Adrenal gland (tissue), 12 donors: ENCODE measurements around the gene EIF4G3. TPM values are rescaled to one million over a fixed set of nuclear protein-coding genes. Genes with fewer than 3 reads are reported as not detected.
A peak's percentile ranks its signal among the peaks of the same experiment; 100 is the strongest.

Experiments
- DNase-seq, 7 donors: peaks; one replicate each; pipeline ENCODE4 v3.0.0-alpha.2; 2019 to 2020
- H3K27ac ChIP-seq, 5 donors: fragments of 200-600 bp; sonication (generic) in 4 of 5; 1 replicate in 3 of 5; 2 replicates in 2 of 5; pipeline versions ENCODE4 v1.5.1 to v1.8.0; 2016 to 2020; ENCODE audit warnings: mild to moderate bottlenecking in 1 of 5
- H3K27me3 ChIP-seq: fragments of 200-600 bp; 2 replicates; pipeline ENCODE4 v1.8.0; 2021
- H3K36me3 ChIP-seq, 2 donors: fragments of 200-600 bp; replicated peaks in 1 of 2; 1 replicate in 1 of 2; 2 replicates in 1 of 2; pipeline versions ENCODE4 v1.5.1 to v1.8.0; 2018 to 2022
- H3K4me1 ChIP-seq, 2 donors: fragments of 200-600 bp; replicated peaks in 1 of 2; 1 replicate in 1 of 2; 2 replicates in 1 of 2; pipeline versions ENCODE4 v1.5.1 to v1.8.0; 2018 to 2021
- H3K4me3 ChIP-seq, 4 donors: fragments of 200-600 bp; sonication (generic) in 3 of 4; one replicate each; pipeline ENCODE4 v1.5.1; 2016 to 2018
- H3K9me3 ChIP-seq, 3 donors: fragments of 200-600 bp; sonication (generic) in 1 of 3; replicated peaks in 1 of 3; 1 replicate in 2 of 3; 2 replicates in 1 of 3; pipeline versions ENCODE4 v1.5.1 to v1.8.0; 2016 to 2021
- POLR2A ChIP-seq, 2 donors: fragments of 450-650 bp; IDR thresholded peaks; one replicate each; pipeline ENCODE4 v1.6.1; 2017; ENCODE audit warnings: antibody characterized with exemption in 2 of 2, mild to moderate bottlenecking in 2 of 2, moderate library complexity in 1 of 2
- WGBS, 4 donors: extraction: QIAGEN DNeasy Blood & Tissue Kit in 2 of 4; methylation state at CpG; one replicate each; pipeline versions ENCODE4 v1.1.5 to v1.1.7; 2013 to 2017; 5-methylcytosine and 5-hydroxymethylcytosine counted together
- intact Hi-C, 2 donors: fragments of 100-400 bp; cut with DNase I; formaldehyde crosslinking; loops; one replicate each; pipeline versions ENCODE4 v1.14.1 to v1.15.0; 2022 to 2023
- polyA plus RNA-seq, 3 donors: library from polyadenylated mRNA; stranded (reverse); fragments of 200-250 nt in 2 of 3; fragments of 350-450 nt in 1 of 3; fragmentation: Illumina TruSeq in 1 of 3; extraction: RNeasy Lipid Tissue Mini Kit (QIAGEN cat#74804) in 1 of 3; gene quantifications; one replicate each; pipeline ENCODE4 v1.2.3, GENCODE V29; 2013 to 2014
- total RNA-seq, 9 donors: library from RNA; depleted of rRNA in 4 of 9; stranded (reverse); fragments of >200 nt in 4 of 9; fragments of 120-200 nt in 1 of 9; fragmentation: NEBNext Ultra II Directional in 1 of 9; extraction: Animal tissue kit (Norgen Biotek cat#: 25700) in 1 of 9; gene quantifications; one replicate each; pipeline versions ENCODE4 v1.1.0 to v1.2.4, GENCODE V29; 2013 to 2023
- TF ChIP-seq, protein P1 (sequence below), 6 experiments: fragments of 450-650 bp in 4 of 6; fragments of 200-600 bp in 2 of 6; sonication (generic) in 1 of 6; IDR thresholded peaks; 1 replicate in 5 of 6; 2 replicates in 1 of 6; pipeline versions ENCODE4 v1.5.1 to v1.8.0; 2016 to 2021; ENCODE audit warnings: antibody characterized with exemption in 6 of 6, mild to moderate bottlenecking in 2 of 6, moderate library complexity in 1 of 6
- donor health status: healthy with polysubstance abuse.
- donor health status: Bipolar disorder and iron deficiency.
- donor health status: DM: yes; HTN: yes; CAD: no.
- donor health status: DM: no; HTN: no; CAD: no.
- donor health status: DM: no; HTN: no; CAD: no.
- donor health status: DM: yes; HTN: yes; CAD: no.

EIF4G3 gene
- total and polyA plus RNA-seq, 12 donors, result 30.7 to 58.7 (median 51.6) TPM

- TF ChIP-seq, protein P1, sequence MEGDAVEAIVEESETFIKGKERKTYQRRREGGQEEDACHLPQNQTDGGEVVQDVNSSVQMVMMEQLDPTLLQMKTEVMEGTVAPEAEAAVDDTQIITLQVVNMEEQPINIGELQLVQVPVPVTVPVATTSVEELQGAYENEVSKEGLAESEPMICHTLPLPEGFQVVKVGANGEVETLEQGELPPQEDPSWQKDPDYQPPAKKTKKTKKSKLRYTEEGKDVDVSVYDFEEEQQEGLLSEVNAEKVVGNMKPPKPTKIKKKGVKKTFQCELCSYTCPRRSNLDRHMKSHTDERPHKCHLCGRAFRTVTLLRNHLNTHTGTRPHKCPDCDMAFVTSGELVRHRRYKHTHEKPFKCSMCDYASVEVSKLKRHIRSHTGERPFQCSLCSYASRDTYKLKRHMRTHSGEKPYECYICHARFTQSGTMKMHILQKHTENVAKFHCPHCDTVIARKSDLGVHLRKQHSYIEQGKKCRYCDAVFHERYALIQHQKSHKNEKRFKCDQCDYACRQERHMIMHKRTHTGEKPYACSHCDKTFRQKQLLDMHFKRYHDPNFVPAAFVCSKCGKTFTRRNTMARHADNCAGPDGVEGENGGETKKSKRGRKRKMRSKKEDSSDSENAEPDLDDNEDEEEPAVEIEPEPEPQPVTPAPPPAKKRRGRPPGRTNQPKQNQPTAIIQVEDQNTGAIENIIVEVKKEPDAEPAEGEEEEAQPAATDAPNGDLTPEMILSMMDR (IDR thresholded peaks at IDR 0.05), result no peak
- TF ChIP-seq POLR2A (IDR thresholded peaks at IDR 0.05), result no peak
- H3K4me3 ChIP-seq, result peak overlapping the region in 3 of 4 donors; percentile 18 to 99 (median 75)
- peak overlapping the region; percentile 96 to 98 (median 97) for H3K27ac ChIP-seq
- no peaks in the 10 kb centered on the region for H3K36me3 ChIP-seq
- intact Hi-C loops, result no loop called here
- H3K4me1 ChIP-seq, result peaks cover 18 to 33% of the 10 kb centered on the region in 2 donors
- no peaks in the 10 kb centered on the region for H3K9me3 ChIP-seq
- no peaks in the 10 kb centered on the region for H3K27me3 ChIP-seq
- WGBS, 4 donors, result 40 to 42% (median 41%) methylated on average over 22 of the region's 22 CpGs
- peak in 2 of 7 donors; percentile 32 to 51 for DNase-seq
Measured at GRCh38 chr1:20787840-20788795, 388.6 kb downstream of the EIF4G3 start.

GRCh38 chr1:20787029-20787839, 389.5 kb downstream of the EIF4G3 start, which contains the start of gene HP1BP3:
Gene HP1BP3, minus strand, starts transcription at chr1:20787307. Its CDS starts 6,867 bp downstream, at chr1:20780440.
- TF ChIP-seq POLR2A (IDR thresholded peaks at IDR 0.05), result peak; percentile 43 to 77
- TF ChIP-seq, protein P1 (IDR thresholded peaks at IDR 0.05), result peak in 1 of 6 experiments; percentile 15
- Histone ChIP-seq H3K27ac (peak within 1 kb of the TSS; percentile 96 to 98 (median 97)), H3K4me3 (peak within 1 kb of the TSS; percentile 56 to 99 (median 90)), H3K27me3 (no peaks in the 10 kb centered on the region), H3K9me3 (no peaks in the 10 kb centered on the region), H3K4me1 (peaks cover 18 to 27% of the 10 kb centered on the region in 2 donors), H3K36me3 (no peaks in the 10 kb centered on the region)
- intact Hi-C loops, result no loop called here
- DNase-seq, result peak; percentile 72 to 85 (median 77)
- WGBS, 4 donors, result 0 to 2% (median 0%) methylated on average over 13 to 99 of the region's 99 CpGs

DNA sequence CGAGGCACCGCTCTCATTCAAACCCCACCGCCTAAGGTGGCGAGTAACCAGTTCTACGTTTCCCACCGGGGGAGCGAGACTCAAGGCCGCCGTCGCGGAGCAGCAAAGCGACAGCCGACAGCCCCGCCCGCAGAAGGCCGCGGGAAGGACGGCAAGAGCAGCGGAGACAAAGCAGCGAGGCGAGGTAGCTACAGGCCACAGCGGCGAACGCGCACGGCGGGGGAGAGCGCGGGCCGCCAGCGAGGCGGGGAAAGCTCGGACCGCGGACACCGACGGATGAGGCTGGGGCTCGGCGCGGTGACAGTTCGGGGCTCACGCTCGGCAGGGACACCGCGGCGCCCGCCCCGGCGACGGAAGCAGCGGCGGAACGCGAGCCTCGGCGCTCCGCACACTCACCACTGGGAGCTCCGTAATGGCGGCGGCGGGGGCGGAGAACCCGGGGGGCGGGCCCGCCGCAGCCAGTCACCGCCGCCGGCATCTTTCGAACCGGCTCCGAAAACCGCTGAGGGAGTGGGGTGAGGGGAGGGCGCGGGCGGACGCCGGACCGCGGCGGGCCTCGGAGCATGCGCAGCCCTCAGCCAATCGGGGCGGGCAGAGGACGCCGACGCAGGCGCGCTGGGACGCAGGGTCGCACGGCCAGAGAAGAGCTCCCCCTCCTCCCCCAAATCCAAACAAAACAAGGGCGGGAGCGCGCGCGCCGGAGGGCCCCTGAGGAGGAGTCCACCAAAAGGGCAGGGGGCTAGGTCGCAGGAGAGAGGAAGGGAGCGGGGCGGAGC, 390.3 kb downstream of the EIF4G3 start:
- H3K36me3 ChIP-seq, result no peaks in the 10 kb centered on the region
- no peaks in the 10 kb centered on the region for H3K9me3 ChIP-seq
- TF ChIP-seq, protein P1 (IDR thresholded peaks at IDR 0.05), result peak in 1 of 6 experiments; percentile 27
- peak; percentile 57 to 76 for TF ChIP-seq POLR2A (IDR thresholded peaks at IDR 0.05)
- peak overlapping the region; percentile 92 to 98 (median 97) for H3K27ac ChIP-seq
- no peaks in the 10 kb centered on the region for H3K27me3 ChIP-seq
- 0 to 1% (median 0%) methylated on average over 14 to 102 of the region's 102 CpGs for WGBS, 4 donors
- DNase-seq, result peak; percentile 94 to 96 (median 95)
- H3K4me3 ChIP-seq, result peak overlapping the region; percentile 56 to 99 (median 90)
- H3K4me1 ChIP-seq, result peaks cover 18 to 34% of the 10 kb centered on the region in 2 donors
- intact Hi-C loops, result no loop called here
